ENCODE data around the gene TMEM14C.

Gene TMEM14C

GRCh38 chr6:10759312-10759839, 36.5 kb downstream of the TMEM14C start:
- FAIRE-seq (peak; percentile 60), DNase-seq (ENCODE audit: insufficient read length, low spot score) (no peak)

- DNase-seq (ENCODE audit: insufficient read length, low spot score) (no peak), FAIRE-seq (no peak)
Measured at GRCh38 chr6:10759884-10760329, 37.0 kb downstream of the TMEM14C start.

- FAIRE-seq, result no peak
- DNase-seq (ENCODE audit: insufficient read length, low spot score), result no peak
Measured at GRCh38 chr6:10763006-10763405, 40.1 kb downstream of the TMEM14C start.

GRCh38 chr6:10769419-10769818, 46.5 kb downstream of the TMEM14C start:
- no peak for DNase-seq (ENCODE audit: insufficient read length, low spot score)
- no peak for FAIRE-seq

DNA sequence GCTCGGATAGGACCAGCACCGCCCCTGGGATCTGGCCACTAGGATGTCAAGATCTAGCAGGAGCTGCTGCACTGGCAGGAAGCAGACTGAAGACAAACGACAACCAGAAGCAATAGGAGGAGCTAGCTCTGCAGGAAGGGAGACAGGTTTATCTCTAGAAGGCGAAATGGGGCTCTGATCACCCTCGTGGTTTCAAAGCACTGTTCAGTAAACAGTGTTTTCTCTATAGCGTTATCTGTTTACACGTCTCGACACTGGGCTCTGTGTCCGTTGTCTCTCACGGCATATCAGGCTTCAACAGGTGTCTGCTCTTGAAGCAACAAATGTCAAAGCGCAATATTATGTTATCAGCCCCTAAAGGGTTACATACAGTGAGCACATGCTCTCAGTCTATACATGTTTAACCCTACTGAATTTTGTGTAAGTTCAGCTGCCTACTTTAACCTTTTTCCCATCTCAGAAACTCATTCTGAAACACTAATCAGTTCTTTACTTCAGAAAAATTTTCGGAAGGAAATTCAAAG, 48.6 kb downstream of the TMEM14C start:
- DNase-seq (ENCODE audit: insufficient read length, low spot score) (no peak), FAIRE-seq (no peak)

GRCh38 chr6:10778230-10778629, 55.4 kb downstream of the TMEM14C start:
- DNase-seq (ENCODE audit: insufficient read length, low spot score), result no peak
- no peak for FAIRE-seq

GRCh38 chr6:10779076-10779475, 56.2 kb downstream of the TMEM14C start:
- FAIRE-seq, result no peak
- DNase-seq (ENCODE audit: insufficient read length, low spot score), result no peak

All from GM19239 (cell line).